Activated naive CD8-positive, alpha-beta T cell (primary cell): Measurements from ENCODE around the gene MSRB1.
A peak's percentile ranks its signal among the peaks of the same experiment; 100 is the strongest.

Experiments used
- H3K27ac Mint-ChIP-seq: one replicate; pipeline ENCODE4 v1.8.0; 2021; ENCODE audit warnings: mixed read lengths
- H3K27me3 Mint-ChIP-seq: one replicate; pipeline ENCODE4 v1.8.0; 2021; ENCODE audit warnings: mixed read lengths
- H3K36me3 Mint-ChIP-seq: one replicate; pipeline ENCODE4 v1.8.0; 2021; ENCODE audit warnings: mixed read lengths
- H3K4me1 Mint-ChIP-seq: one replicate; pipeline ENCODE4 v1.8.0; 2021; ENCODE audit warnings: low read depth, mixed read lengths
- H3K4me3 Mint-ChIP-seq: one replicate; pipeline ENCODE4 v1.8.0; 2021; ENCODE audit warnings: mild to moderate bottlenecking, mixed read lengths
- H3K9me3 Mint-ChIP-seq: one replicate; pipeline ENCODE4 v1.8.0; 2021; ENCODE audit warnings: low read depth, mixed read lengths

The MSRB1 gene

DNA sequence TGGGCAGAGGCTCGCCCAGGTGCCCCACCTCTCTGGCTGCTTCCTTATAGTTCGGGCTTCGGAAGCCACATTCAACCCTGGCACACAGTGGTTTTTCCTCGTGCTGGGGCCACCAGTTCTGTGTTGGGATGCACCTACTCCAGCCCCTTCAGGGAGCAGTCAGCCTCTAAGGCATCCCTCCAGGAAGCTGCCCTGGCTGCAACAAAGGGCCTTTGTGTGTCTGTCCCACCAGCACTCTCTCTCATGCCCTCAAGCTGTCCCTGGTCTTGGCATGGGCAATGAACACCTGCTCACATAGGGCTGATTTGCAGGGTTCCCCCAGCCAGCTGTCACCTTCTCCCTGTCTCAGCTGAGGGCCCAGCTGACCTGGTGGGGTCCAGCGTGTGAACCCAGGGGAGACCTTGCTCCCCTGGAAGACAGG, 39.0 kb upstream of the MSRB1 start:
- Mint-ChIP-seq H3K4me1 (peaks cover 12% of the 10 kb centered on the region), H3K27ac (no peak overlapping the region), H3K27me3 (no peaks in the 10 kb centered on the region)

DNA sequence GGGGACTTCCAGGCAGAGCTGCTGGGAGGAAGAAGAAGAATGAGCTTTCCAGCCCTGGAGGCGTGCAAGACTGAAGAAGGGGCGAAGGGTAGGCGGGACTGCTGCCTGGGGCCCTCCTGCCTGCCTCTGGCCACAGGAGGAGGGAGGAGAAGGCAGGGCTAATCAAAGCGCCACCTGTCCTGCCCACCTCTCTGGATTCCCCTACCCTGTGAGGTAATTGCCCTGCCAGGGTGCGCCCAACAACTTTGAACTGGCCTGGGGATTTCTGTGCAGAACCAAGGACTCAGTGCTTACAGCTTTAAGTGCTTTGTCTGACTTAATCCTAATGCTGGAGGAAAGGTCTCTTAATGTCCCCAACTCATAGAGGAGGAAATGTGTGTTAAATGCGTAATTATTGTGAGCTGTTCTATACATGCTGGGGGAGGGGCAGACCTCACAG, 38.4 kb upstream of the MSRB1 start, which contains the start of gene NOXO1:
NOXO1 (minus strand) TSS at position 72 of the 439 bp plus-strand sequence. CDS start 290 bp downstream, outside the sequence.
- Mint-ChIP-seq H3K27me3 (no peaks in the 10 kb centered on the region), H3K9me3 (no peaks in the 10 kb centered on the region), H3K4me1 (peaks cover 12% of the 10 kb centered on the region), H3K27ac (no peak within 1 kb of the TSS), H3K36me3 (no peaks in the 10 kb centered on the region), H3K4me3 (peak within 1 kb of the TSS; percentile 35)

More for the DNA sequence above, 39.0 kb upstream of the MSRB1 start:
- H3K4me3 Mint-ChIP-seq, result peak overlapping the region; percentile 35
- H3K36me3 Mint-ChIP-seq, result no peaks in the 10 kb centered on the region
- no peaks in the 10 kb centered on the region for H3K9me3 Mint-ChIP-seq

DNA sequence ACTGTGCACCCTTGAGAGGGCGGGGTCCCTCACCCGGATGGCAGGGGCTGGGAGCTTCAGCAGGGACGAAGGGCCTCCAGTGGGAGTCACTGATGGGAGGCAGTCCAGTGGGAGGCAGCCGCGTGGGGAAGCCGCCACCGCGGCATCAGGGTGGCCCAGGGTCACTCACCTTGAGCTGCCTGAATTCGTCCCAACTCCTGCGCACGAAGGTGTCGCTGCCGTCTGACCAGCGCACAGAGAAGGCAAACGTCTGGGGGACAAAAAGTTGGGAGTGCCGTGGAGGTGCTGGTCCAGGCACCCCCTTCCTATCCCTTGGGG, 37.7 kb upstream of the MSRB1 start:
- H3K9me3 Mint-ChIP-seq, result no peaks in the 10 kb centered on the region
- peaks cover 12% of the 10 kb centered on the region for H3K4me1 Mint-ChIP-seq
- no peaks in the 10 kb centered on the region for H3K27me3 Mint-ChIP-seq
- no peak overlapping the region for H3K4me3 Mint-ChIP-seq
- no peak overlapping the region for H3K27ac Mint-ChIP-seq
- peaks cover 4% of the 10 kb centered on the region for H3K36me3 Mint-ChIP-seq

DNA sequence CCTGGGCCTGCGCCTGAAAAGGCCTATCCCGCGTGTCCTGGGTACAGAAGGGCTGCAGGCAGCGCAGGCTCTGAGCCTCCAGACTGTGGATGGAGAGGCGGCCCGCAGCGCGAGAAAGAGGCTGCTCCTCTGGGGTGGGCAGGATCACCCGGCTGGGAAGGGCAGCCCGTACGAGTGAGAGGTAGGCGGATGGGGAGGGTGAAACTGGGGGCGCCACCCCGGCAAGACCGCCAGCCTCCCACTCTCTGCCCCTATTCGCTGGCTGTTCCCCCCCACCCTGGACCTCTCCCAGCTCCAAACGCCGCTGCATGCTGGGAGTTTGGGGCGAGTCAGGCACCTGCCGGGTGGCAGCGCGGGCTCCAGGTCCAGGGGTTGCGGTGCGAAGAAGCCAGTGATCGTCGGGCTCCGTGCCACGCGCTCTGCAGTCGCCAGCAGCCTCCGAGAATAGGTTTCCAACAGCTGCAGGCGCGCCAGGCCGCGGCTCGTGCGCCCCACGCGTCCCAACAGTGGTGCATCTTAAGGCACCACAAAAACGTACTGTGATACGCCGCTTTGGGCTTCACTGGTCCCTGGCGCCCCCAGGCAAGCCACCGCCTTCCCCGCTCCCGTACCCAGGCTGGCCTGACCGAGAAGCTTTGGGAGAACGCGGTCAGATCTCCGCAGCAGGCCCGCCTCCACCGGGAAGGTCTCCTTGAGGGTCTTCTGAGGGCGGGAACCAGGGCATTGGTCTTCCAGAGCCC, 37.2 kb upstream of the MSRB1 start:
- no peaks in the 10 kb centered on the region for H3K9me3 Mint-ChIP-seq
- peaks cover 12% of the 10 kb centered on the region for H3K4me1 Mint-ChIP-seq
- no peaks in the 10 kb centered on the region for H3K27me3 Mint-ChIP-seq
- no peak overlapping the region for H3K27ac Mint-ChIP-seq
- H3K4me3 Mint-ChIP-seq, result no peak overlapping the region
- H3K36me3 Mint-ChIP-seq, result peaks cover 4% of the 10 kb centered on the region

DNA sequence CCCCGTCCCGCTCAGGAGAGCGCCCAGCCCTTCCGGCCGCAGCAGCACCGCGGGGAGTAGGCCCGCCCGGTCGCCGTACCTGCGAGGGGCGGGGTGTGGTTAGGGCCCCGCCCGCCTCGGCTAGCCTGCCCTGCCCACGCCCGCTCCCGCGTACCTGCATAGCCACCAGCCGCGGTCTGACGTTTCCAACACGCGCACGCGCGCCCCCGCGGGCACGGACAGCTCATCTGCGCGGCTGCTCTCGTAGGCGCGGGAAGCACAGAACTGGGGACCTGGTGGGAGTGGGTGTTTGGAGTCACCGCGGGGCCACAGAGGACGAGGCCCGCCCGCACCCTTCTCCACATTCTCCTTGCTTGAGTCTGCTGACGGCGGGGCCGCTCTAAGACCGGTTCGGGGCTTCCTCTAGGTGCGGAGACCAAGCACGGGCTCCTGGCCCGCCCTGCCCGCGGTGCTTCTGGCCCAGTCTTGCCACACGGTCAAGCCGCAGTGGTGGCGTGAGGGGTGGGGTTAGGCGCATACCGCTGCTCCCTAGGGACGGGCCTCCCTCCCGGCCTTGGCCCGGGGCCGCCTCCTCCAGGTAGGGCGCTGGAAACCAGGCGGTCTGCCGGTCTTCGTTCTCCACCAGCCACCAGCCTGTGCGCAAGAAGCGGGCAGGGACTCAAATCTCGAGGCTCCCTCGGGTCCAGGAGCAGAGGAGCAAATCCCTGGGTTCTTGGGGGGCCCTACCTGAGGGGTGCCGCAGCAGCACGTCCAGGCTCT, 36.5 kb upstream of the MSRB1 start:
- no peak overlapping the region for H3K27ac Mint-ChIP-seq
- no peak overlapping the region for H3K4me3 Mint-ChIP-seq
- H3K27me3 Mint-ChIP-seq, result no peaks in the 10 kb centered on the region
- no peaks in the 10 kb centered on the region for H3K9me3 Mint-ChIP-seq
- peaks cover 9% of the 10 kb centered on the region for H3K4me1 Mint-ChIP-seq
- peaks cover 4% of the 10 kb centered on the region for H3K36me3 Mint-ChIP-seq

DNA sequence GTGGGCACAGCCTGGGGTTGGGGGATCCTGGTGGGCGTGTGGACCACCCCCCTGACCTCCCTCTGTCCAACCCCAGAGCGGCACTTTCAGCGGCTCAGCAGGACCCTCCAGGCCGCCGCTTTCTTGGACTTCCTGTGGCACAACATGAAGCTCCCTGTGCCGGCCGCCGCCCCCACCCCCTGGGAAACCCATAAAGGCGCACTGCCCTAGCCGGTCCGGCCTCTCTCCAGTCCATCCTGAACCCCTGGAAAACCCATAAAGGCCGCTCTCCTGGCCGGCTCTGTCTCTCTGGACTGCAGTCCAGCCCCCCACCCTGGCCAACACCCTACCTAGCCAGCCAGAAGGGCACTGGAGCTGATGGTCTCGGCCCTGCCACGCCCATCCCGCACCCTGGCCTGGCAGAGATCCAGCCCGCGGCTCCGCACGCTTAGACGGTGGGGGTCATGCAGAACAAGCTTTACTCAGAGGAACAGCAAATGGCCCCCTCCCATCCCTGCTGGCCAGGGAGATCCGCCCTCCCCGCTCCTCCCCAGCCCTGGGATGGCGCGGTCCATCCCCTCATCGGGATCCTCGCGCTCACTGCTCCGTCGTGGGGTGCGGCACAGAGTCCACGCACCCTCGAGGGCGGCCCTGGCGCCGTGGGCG, 35.6 kb upstream of the MSRB1 start:
- H3K4me1 Mint-ChIP-seq, result peaks cover 9% of the 10 kb centered on the region
- H3K4me3 Mint-ChIP-seq, result no peak overlapping the region
- no peaks in the 10 kb centered on the region for H3K9me3 Mint-ChIP-seq
- H3K36me3 Mint-ChIP-seq, result peaks cover 4% of the 10 kb centered on the region
- no peaks in the 10 kb centered on the region for H3K27me3 Mint-ChIP-seq
- H3K27ac Mint-ChIP-seq, result no peak overlapping the region

DNA sequence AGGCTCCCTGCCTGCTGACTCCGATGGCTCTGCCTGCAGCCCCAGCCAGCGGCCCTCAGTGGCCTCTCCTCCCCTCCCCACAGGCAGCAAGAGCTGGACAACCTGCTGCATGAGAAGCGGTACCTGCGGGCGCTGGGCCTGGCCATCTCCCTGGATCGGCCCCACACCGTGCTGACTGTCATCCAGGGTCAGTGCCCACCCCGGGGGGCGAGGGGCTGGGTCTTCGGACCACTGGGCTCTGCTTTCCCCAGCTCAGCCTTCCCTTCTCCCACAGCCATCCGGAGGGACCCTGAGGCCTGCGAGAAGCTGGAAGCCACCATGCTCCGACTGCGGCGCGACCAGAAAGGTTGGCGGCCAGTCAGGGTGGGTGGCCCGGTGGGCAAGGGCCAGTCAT, 34.9 kb upstream of the MSRB1 start:
- H3K9me3 Mint-ChIP-seq, result no peaks in the 10 kb centered on the region
- H3K4me1 Mint-ChIP-seq, result peaks cover 10% of the 10 kb centered on the region
- no peak overlapping the region for H3K27ac Mint-ChIP-seq
- no peaks in the 10 kb centered on the region for H3K27me3 Mint-ChIP-seq
- peaks cover 4% of the 10 kb centered on the region for H3K36me3 Mint-ChIP-seq
- H3K4me3 Mint-ChIP-seq, result no peak overlapping the region

GRCh38 chr16:1976951-1977874, 34.2 kb upstream of the MSRB1 start:
- Mint-ChIP-seq H3K4me1 (peaks cover 10% of the 10 kb centered on the region), H3K4me3 (no peak overlapping the region), H3K36me3 (peaks cover 7% of the 10 kb centered on the region), H3K27me3 (no peaks in the 10 kb centered on the region), H3K9me3 (no peaks in the 10 kb centered on the region), H3K27ac (no peak overlapping the region)

GRCh38 chr16:1976216-1976520, 33.2 kb upstream of the MSRB1 start:
- Mint-ChIP-seq H3K27ac (no peak overlapping the region), H3K4me3 (no peak overlapping the region), H3K36me3 (peaks cover 7% of the 10 kb centered on the region), H3K27me3 (no peaks in the 10 kb centered on the region), H3K9me3 (no peaks in the 10 kb centered on the region), H3K4me1 (peaks cover 17% of the 10 kb centered on the region)

GRCh38 chr16:1975432-1976215, 32.6 kb upstream of the MSRB1 start:
- Mint-ChIP-seq H3K27ac (no peak overlapping the region), H3K9me3 (no peaks in the 10 kb centered on the region), H3K4me1 (peaks cover 20% of the 10 kb centered on the region), H3K4me3 (no peak overlapping the region), H3K27me3 (no peaks in the 10 kb centered on the region), H3K36me3 (peaks cover 7% of the 10 kb centered on the region)

GRCh38 chr16:1974157-1975070, 31.4 kb upstream of the MSRB1 start:
- H3K36me3 Mint-ChIP-seq, result peaks cover 7% of the 10 kb centered on the region
- no peaks in the 10 kb centered on the region for H3K9me3 Mint-ChIP-seq
- no peaks in the 10 kb centered on the region for H3K27me3 Mint-ChIP-seq
- no peak overlapping the region for H3K27ac Mint-ChIP-seq
- no peak overlapping the region for H3K4me3 Mint-ChIP-seq
- peaks cover 20% of the 10 kb centered on the region for H3K4me1 Mint-ChIP-seq

DNA sequence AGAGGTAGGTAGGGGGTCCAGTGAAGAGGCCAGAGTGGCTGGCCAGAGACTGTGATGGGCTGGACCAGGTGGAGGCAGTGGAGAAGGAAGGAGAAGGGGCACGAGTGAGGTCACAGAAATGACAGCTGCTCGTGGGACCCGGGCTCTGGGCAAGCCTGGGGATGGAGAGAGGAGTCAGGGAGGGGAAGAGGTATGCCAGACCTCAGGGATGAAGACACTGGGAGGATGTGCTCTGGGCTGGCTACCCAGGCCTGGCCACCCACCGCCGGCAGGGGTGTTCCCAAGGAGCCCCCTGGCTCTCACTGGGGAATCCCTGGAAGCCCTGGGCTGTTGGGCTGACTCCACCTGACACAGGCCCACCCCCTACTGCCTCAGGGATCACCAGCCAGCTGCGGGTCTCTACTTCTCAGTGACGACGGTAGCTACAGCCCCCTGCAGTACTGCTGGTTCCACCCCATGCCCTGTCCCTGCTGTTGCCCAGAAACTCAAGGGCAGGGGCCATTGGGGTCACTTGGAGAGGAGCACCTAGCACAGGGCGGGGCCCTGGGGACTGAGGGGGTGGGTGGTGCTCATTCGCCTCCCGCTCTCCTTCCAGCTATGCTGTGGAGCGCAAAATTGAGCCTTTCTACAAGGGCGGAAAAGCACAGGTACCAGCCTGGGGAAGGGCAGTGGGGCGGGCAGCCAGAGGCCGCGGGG, 30.6 kb upstream of the MSRB1 start:
- H3K27me3 Mint-ChIP-seq, result no peaks in the 10 kb centered on the region
- H3K4me3 Mint-ChIP-seq, result peak overlapping the region; percentile 94
- no peak overlapping the region for H3K27ac Mint-ChIP-seq
- peaks cover 7% of the 10 kb centered on the region for H3K36me3 Mint-ChIP-seq
- no peaks in the 10 kb centered on the region for H3K9me3 Mint-ChIP-seq
- H3K4me1 Mint-ChIP-seq, result peaks cover 20% of the 10 kb centered on the region

DNA sequence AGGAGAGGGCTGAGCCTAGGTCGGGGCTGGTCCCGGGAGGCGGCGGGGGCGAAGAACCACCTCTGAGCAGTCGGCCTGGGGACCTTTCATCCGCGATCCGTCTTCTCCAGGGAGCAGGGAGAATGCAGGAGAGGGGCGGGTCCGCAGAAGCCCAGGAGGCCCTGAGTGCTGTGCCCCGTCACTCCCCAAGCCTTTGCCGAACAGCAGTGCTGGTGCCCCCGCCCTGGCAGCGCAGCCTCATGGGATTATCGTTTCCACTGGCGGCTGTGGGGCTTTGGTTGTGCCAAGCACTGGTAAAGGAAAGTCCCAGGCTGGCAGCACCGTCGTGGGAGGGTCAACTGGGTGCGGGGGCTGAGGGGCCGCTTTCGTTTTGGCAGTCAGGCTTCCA, 29.5 kb upstream of the MSRB1 start:
- H3K27me3 Mint-ChIP-seq, result no peaks in the 10 kb centered on the region
- H3K4me1 Mint-ChIP-seq, result peaks cover 20% of the 10 kb centered on the region
- H3K27ac Mint-ChIP-seq, result peak overlapping the region; percentile 94
- H3K9me3 Mint-ChIP-seq, result no peaks in the 10 kb centered on the region
- H3K36me3 Mint-ChIP-seq, result peaks cover 7% of the 10 kb centered on the region
- H3K4me3 Mint-ChIP-seq, result peak overlapping the region; percentile 94
